Raji (cell line): ENCODE data around the gene PDCD2.

Source experiments
- POLR2A ChIP-seq: IDR thresholded peaks from 2 replicates; pipeline ENCODE4 v1.6.1; 2011; ENCODE audit warnings: low read depth, low read length, control low read depth; ENCODE audit not compliant: insufficient read depth

PDCD2 gene

GRCh38 chr6:170554013-170554795, 30.2 kb downstream of the PDCD2 start, which contains the start of gene TBP:
Gene TBP, plus strand, starts transcription at chr6:170554369. Its CDS starts 2,661 bp downstream, at chr6:170557030.
- peak; percentile 78 for TF ChIP-seq POLR2A

GRCh38 chr6:170553534-170554012, 30.9 kb downstream of the PDCD2 start:
- TF ChIP-seq POLR2A, result no peak

- TF ChIP-seq POLR2A, result peak; percentile 98
Measured at GRCh38 chr6:170552765-170553533, 31.5 kb downstream of the PDCD2 start, which contains the start of gene PSMB1. Gene PSMB1, minus strand, starts transcription at chr6:170553307. Its CDS starts 65 bp downstream, at chr6:170553242.

- TF ChIP-seq POLR2A, result no peak
Measured at GRCh38 chr6:170545405-170545804, 39.0 kb downstream of the PDCD2 start.

- no peak for TF ChIP-seq POLR2A
Measured at GRCh38 chr6:170542031-170542719, 42.3 kb downstream of the PDCD2 start.

- no peak for TF ChIP-seq POLR2A
Measured at GRCh38 chr6:170537329-170537728, 47.1 kb downstream of the PDCD2 start.

GRCh38 chr6:170536671-170537070, 47.8 kb downstream of the PDCD2 start:
- no peak for TF ChIP-seq POLR2A

- TF ChIP-seq POLR2A, result no peak
Measured at GRCh38 chr6:170535004-170535403, 49.4 kb downstream of the PDCD2 start.

- TF ChIP-seq POLR2A, result no peak
Measured at GRCh38 chr6:170533792-170534191, 50.6 kb downstream of the PDCD2 start.

GRCh38 chr6:170532867-170533488, 51.5 kb downstream of the PDCD2 start:
- TF ChIP-seq POLR2A, result no peak

- TF ChIP-seq POLR2A, result no peak
Measured at GRCh38 chr6:170529839-170530469, 54.5 kb downstream of the PDCD2 start.

- TF ChIP-seq POLR2A, result no peak
Measured at GRCh38 chr6:170525795-170526194, 58.6 kb downstream of the PDCD2 start.
